NCI-H526 treated with DMSO at 0.1 percent for 48 hours (cell line): ENCODE results near the gene MREG.
"Not testable (repeated sequence)": the region's sequence is repeated elsewhere in the genome, so short reads cannot be mapped to it uniquely, and the experiment has no call there.

Experiments used
- DNase-seq: peaks from one replicate; lab custom pipeline; 2025; lab: John Stamatoyannopoulos, UW

MREG gene

GRCh38 chr2:215958257-215958656 lies 55.1 kb downstream of the MREG start:
- no peak for DNase-seq

- DNase-seq: not testable (repeated sequence)
Observed at GRCh38 chr2:215957354-215958122, 55.8 kb downstream of the MREG start.

- no peak for DNase-seq
Observed at GRCh38 chr2:215952860-215953637, 60.3 kb downstream of the MREG start.

GRCh38 chr2:215951558-215951957 lies 61.8 kb downstream of the MREG start:
- no peak for DNase-seq

GRCh38 chr2:215949991-215950404 lies 63.4 kb downstream of the MREG start:
- DNase-seq: peak; percentile 16

GRCh38 chr2:215948051-215948450 lies 65.3 kb downstream of the MREG start:
- DNase-seq: no peak

- no peak for DNase-seq
Observed at GRCh38 chr2:215946586-215946985, 66.8 kb downstream of the MREG start.

- DNase-seq: no peak
Observed at GRCh38 chr2:215942194-215942593, 71.2 kb downstream of the MREG start.

GRCh38 chr2:215941726-215942125 lies 71.6 kb downstream of the MREG start:
- DNase-seq: no peak

GRCh38 chr2:215940645-215941184 lies 72.6 kb downstream of the MREG start:
- no peak for DNase-seq

- no peak for DNase-seq
Observed at GRCh38 chr2:215937190-215937589, 76.2 kb downstream of the MREG start.

- DNase-seq: no peak
Observed at GRCh38 chr2:215933151-215933550, 80.2 kb downstream of the MREG start.

GRCh38 chr2:215931256-215931903 lies 82.0 kb downstream of the MREG start:
- peak; percentile 25 for DNase-seq

- DNase-seq: no peak
Observed at GRCh38 chr2:215930505-215931253, 82.7 kb downstream of the MREG start.

GRCh38 chr2:215929602-215930335 lies 83.6 kb downstream of the MREG start:
- no peak for DNase-seq

- no peak for DNase-seq
Observed at GRCh38 chr2:215928086-215928485, 85.3 kb downstream of the MREG start.

GRCh38 chr2:215926992-215927391 lies 86.4 kb downstream of the MREG start:
- DNase-seq: not testable (repeated sequence)

GRCh38 chr2:215921895-215922294 lies 91.5 kb downstream of the MREG start:
- DNase-seq: no peak

GRCh38 chr2:215920244-215921100 lies 92.9 kb downstream of the MREG start:
- peak; percentile 60 for DNase-seq

- no peak for DNase-seq
Observed at GRCh38 chr2:215919624-215920243, 93.6 kb downstream of the MREG start.
